BLaER1 (cell line): ENCODE measurements around the gene ZDHHC22.

ENCODE experiments used
- H3K27ac ChIP-seq: shearing (Covaris generic); formaldehyde crosslinking; 2 replicates; pipeline ENCODE4 v1.8.1; 2022
- H3K27me3 ChIP-seq: shearing (Covaris generic); formaldehyde crosslinking; 2 replicates; pipeline ENCODE4 v1.8.1; 2022
- H3K36me3 ChIP-seq: shearing (Covaris generic); formaldehyde crosslinking; 2 replicates; pipeline ENCODE4 v1.8.1; 2022
- H3K4me1 ChIP-seq: shearing (Covaris generic); formaldehyde crosslinking; 2 replicates; pipeline ENCODE4 v1.8.1; 2022
- H3K4me2 ChIP-seq: shearing (Covaris generic); formaldehyde crosslinking; 2 replicates; pipeline ENCODE4 v1.8.1; 2022
- H3K4me3 ChIP-seq: shearing (Covaris generic); formaldehyde crosslinking; 2 replicates; pipeline ENCODE4 v1.8.1; 2022
- H3K9ac ChIP-seq: shearing (Covaris generic); formaldehyde crosslinking; 2 replicates; pipeline ENCODE4 v1.8.1; 2022
- H3K9me3 ChIP-seq: shearing (Covaris generic); formaldehyde crosslinking; 2 replicates; pipeline ENCODE4 v1.8.1; 2022
- H4K20me1 ChIP-seq: shearing (Covaris generic); formaldehyde crosslinking; 2 replicates; pipeline ENCODE4 v1.8.1; 2022
- Cebpa-rat ChIP-seq: shearing (Covaris generic); IDR thresholded peaks from 2 replicates; pipeline ENCODE4 v1.8.1; 2022

Gene ZDHHC22

GRCh38 chr14:77144412-77145115 is 3.0 kb upstream of the ZDHHC22 start:
- Histone ChIP-seq H3K4me1 (peaks cover 22% of the 10 kb centered on the region), H3K9ac (no peak overlapping the region), H3K27me3 (peaks cover 78% of the 10 kb centered on the region), H3K36me3 (no peaks in the 10 kb centered on the region), H4K20me1 (peaks cover 37% of the 10 kb centered on the region), H3K4me2 (no peak overlapping the region), H3K4me3 (no peak overlapping the region), H3K9me3 (no peaks in the 10 kb centered on the region), H3K27ac (no peak overlapping the region)
- TF ChIP-seq Cebpa-rat: no peak

- peaks cover 93% of the 10 kb centered on the region for H3K27me3 ChIP-seq
- no peak overlapping the region for H3K9ac ChIP-seq
- H4K20me1 ChIP-seq: peaks cover 49% of the 10 kb centered on the region
- no peaks in the 10 kb centered on the region for H3K36me3 ChIP-seq
- H3K4me2 ChIP-seq: no peak overlapping the region
- H3K9me3 ChIP-seq: no peaks in the 10 kb centered on the region
- peaks cover 28% of the 10 kb centered on the region for H3K4me1 ChIP-seq
- TF ChIP-seq Cebpa-rat: no peak
- H3K27ac ChIP-seq: no peak overlapping the region
- H3K4me3 ChIP-seq: no peak overlapping the region
Measured at GRCh38 chr14:77143071-77143470, 1.5 kb upstream of the ZDHHC22 start.

GRCh38 chr14:77142005-77142800 is 612 bp upstream of the ZDHHC22 start:
- H3K9me3 ChIP-seq: no peaks in the 10 kb centered on the region
- no peak for TF ChIP-seq Cebpa-rat
- peaks cover 50% of the 10 kb centered on the region for H4K20me1 ChIP-seq
- H3K4me1 ChIP-seq: peaks cover 28% of the 10 kb centered on the region
- H3K4me2 ChIP-seq: peak overlapping the region; percentile 99
- H3K9ac ChIP-seq: no peak overlapping the region
- H3K4me3 ChIP-seq: peak overlapping the region; percentile 69
- no peaks in the 10 kb centered on the region for H3K36me3 ChIP-seq
- no peak overlapping the region for H3K27ac ChIP-seq
- H3K27me3 ChIP-seq: peaks cover 97% of the 10 kb centered on the region

- Histone ChIP-seq H3K4me1 (peaks cover 28% of the 10 kb centered on the region), H4K20me1 (peaks cover 62% of the 10 kb centered on the region), H3K36me3 (no peaks in the 10 kb centered on the region), H3K9ac (no peak overlapping the region), H3K4me3 (peak overlapping the region; percentile 69), H3K4me2 (peak overlapping the region; percentile 99), H3K27me3 (peaks cover 96% of the 10 kb centered on the region), H3K9me3 (no peaks in the 10 kb centered on the region), H3K27ac (no peak overlapping the region)
- TF ChIP-seq Cebpa-rat: no peak
Measured at GRCh38 chr14:77140359-77141213, 1.0 kb downstream of the ZDHHC22 start.

GRCh38 chr14:77139540-77140358 is 1.8 kb downstream of the ZDHHC22 start:
- Histone ChIP-seq H3K4me2 (peak overlapping the region; percentile 69), H3K36me3 (no peaks in the 10 kb centered on the region), H3K27ac (no peak overlapping the region), H3K9me3 (no peaks in the 10 kb centered on the region), H3K4me1 (peaks cover 28% of the 10 kb centered on the region), H3K9ac (no peak overlapping the region), H4K20me1 (peaks cover 70% of the 10 kb centered on the region), H3K27me3 (peaks cover 88% of the 10 kb centered on the region), H3K4me3 (0 out of 2 replicates have a peak overlapping the region, but pooled peaks have one; percentile 2)
- no peak for TF ChIP-seq Cebpa-rat

GRCh38 chr14:77139022-77139421 is 2.6 kb downstream of the ZDHHC22 start:
- Histone ChIP-seq H3K9me3 (no peaks in the 10 kb centered on the region), H3K4me3 (0 out of 2 replicates have a peak overlapping the region, but pooled peaks have one; percentile 2), H3K4me2 (peak overlapping the region; percentile 69), H3K36me3 (no peaks in the 10 kb centered on the region), H3K27me3 (peaks cover 87% of the 10 kb centered on the region), H3K9ac (no peak overlapping the region), H3K4me1 (peaks cover 31% of the 10 kb centered on the region), H4K20me1 (peaks cover 76% of the 10 kb centered on the region), H3K27ac (no peak overlapping the region)
- no peak for TF ChIP-seq Cebpa-rat

- no peak overlapping the region for H3K9ac ChIP-seq
- no peaks in the 10 kb centered on the region for H3K36me3 ChIP-seq
- H3K27ac ChIP-seq: no peak overlapping the region
- no peaks in the 10 kb centered on the region for H3K9me3 ChIP-seq
- H3K4me2 ChIP-seq: no peak overlapping the region
- H3K4me1 ChIP-seq: 0 out of 2 replicates have a peak, but pooled peaks cover 5% of the 10 kb centered on the region
- peaks cover 83% of the 10 kb centered on the region for H3K27me3 ChIP-seq
- no peak for TF ChIP-seq Cebpa-rat
- peaks cover 80% of the 10 kb centered on the region; the same call in 1 of the 2 replicates for H4K20me1 ChIP-seq
- no peak overlapping the region for H3K4me3 ChIP-seq
Measured at GRCh38 chr14:77133720-77134338, 7.8 kb downstream of the ZDHHC22 start.

GRCh38 chr14:77131871-77132486 is 9.6 kb downstream of the ZDHHC22 start:
- Histone ChIP-seq H3K4me2 (no peak overlapping the region), H3K9ac (no peak overlapping the region), H3K27ac (no peak overlapping the region), H3K36me3 (no peaks in the 10 kb centered on the region), H4K20me1 (peaks cover 87% of the 10 kb centered on the region; the same call in 1 of the 2 replicates), H3K4me1 (0 out of 2 replicates have a peak, but pooled peaks cover 5% of the 10 kb centered on the region), H3K27me3 (peaks cover 86% of the 10 kb centered on the region), H3K4me3 (no peak overlapping the region), H3K9me3 (no peaks in the 10 kb centered on the region)
- no peak for TF ChIP-seq Cebpa-rat
